D341Med (cell line): ENCODE data around the gene TCEAL7.
"Not testable (repeated sequence)": the region's sequence is repeated elsewhere in the genome, so short reads cannot be mapped to it uniquely, and the experiment has no call there.

ENCODE experiments used
- DNase-seq: peaks from one replicate; pipeline ENCODE4 v3.0.0; 2012; ENCODE audit warnings: low spot score

Gene TCEAL7, protein sequence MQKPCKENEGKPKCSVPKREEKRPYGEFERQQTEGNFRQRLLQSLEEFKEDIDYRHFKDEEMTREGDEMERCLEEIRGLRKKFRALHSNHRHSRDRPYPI

DNA sequence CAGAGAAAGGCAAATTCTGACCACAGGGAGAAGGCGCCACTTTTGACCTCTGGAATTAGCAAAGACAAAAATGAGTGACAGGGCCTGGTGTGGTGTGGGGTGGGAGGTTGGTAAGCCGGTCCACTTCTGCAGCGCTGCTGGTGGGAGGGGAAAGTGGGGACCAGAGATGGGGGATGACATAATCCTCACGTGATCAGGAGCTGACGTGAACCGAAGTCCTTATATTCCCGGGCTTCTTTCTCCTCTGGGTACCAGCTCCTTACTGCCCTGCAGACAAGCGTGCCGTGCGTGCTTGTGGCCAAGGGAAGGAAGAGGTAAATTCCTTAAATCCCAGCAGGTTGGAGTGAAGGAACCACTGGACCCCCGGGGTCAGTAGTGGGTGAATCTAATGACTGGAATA lies at the start of gene TCEAL7:
Gene TCEAL7 (plus strand): TSS at position 249 of the 400 bp plus-strand sequence. CDS start 1,165 bp downstream, outside the sequence.
- no peak for DNase-seq

DNA sequence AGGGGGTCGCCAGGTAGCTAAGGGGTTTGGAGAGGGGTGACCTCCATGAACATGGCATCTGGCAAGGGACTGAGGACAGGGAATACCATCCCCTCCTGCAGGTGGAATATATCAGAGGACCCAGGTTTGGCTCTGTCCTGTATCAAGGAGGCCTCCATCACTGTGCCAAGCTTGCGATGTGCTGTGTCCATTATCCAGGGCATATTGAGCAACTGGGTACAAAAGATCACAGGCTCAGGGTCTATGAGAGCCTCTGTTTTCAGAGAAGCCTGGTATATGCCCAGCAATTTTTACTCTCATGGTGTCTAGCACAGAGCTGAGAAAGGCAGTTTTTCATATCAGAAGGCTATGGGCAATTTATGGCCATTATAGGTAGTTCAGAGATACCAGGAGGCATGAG lies 36.9 kb upstream of the TCEAL7 start:
- DNase-seq: no peak

DNA sequence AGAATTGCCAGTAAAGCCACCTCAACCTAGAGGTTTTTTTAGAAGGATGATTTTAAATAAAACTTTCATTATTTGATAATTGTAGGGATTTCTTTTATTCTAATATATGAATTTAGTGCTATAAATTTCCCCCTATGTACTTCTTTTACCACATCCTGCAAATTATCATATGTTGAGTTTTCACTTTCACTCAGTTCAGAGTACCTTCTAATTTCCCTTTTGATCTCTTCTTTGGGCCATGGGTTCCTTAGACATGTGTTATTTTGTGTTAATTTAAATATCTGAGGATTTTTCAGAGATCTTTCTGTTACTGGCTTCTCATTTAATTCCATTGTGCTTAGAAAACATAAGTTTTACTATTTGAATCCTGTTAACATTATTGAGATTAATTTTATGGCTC lies 25.3 kb upstream of the TCEAL7 start:
- no peak for DNase-seq

DNA sequence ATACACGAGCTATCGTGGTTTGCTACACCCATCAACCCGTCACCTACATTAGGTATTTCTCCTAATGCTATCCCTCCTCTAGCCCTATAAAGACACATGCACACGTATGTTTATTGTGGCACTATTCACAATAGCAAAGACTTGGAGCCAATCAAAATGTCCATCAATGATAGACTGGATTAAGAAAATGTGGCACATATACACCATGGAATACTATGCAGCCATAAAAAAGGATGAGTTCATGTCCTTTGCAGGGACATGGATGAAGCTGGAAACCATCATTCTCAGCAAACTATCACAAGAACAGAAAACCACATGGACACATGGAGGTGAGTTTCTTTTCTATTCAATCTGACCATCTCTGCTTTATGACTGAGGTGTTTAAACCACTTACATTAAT lies 24.4 kb upstream of the TCEAL7 start:
- not testable (repeated sequence) for DNase-seq

DNA sequence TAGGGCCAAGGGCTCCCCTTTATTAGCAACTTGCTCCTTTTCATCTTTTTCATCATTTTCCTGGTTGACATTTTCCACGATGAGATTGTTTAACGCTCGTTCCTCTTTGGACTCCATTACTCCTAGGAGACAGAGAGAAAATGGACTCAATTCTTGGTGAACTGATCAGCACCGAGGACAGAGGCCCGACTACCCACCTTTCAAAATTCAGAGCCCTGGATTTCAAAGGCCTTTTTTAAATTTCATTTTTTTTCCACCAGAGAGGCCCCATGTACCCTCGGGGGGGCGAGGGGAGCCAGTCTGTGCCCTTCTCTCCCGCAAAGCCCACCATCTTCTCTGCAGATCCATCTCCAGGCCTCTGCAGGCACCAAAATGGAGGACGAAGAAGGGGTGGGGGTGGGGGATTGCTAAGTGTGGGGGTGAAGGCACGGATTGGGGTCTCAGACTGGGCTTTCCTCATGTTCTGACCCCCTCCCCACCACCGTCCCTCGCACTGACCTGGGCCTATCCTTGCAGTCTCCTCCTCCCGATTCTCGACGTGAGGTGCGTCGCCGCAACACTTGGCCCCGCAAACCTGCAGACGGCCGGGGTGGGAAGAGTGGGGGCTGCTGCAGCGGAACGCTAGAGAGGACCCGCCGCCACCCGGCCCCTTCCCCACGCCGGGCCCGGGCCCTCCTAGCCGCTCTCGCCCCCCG lies 20.0 kb upstream of the TCEAL7 start:
- no peak for DNase-seq

DNA sequence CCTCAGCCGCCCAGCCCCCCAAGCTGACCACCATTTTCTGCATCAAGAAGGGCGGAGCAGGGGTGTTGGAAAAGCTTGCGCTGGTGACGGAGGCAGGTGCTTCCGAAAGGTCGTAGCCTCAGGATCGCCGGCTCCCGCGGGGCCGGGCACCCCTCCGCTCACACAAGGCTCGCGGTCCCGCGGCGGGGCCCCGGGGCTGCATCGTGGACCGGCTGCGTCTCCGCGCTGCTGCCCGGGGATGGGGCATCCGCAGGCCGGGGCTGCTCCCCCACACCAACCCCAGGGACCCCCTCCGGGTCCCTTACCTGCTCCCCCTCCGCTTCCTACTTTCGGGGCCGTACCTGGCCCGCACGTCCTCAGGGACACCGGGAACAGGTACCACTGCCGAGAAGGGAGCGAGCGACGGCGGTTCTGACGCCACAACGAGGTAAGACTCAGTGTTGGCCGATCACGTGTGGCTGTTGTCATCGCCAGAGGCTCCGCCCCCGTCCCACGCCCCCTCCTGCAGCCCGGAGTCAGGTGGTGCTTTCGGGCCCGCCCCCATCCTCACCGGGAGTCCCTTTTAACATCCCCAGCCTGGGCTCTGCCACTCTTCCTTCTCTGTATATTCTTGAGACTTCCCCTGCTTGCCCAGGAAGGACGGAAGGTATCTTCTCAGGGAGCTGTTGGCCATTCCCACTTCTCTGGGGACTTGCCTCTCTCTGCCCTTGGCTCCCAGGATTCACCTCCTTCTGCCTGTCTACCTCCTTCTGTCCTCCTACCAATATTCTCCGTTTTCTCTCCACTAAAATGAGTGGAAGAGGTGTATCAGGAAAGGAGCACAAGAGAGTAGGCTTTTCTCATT lies 19.3 kb upstream of the TCEAL7 start, which contains the start of gene BEX2:
Gene BEX2 (minus strand): TSS at position 436 of the 844 bp plus-strand sequence. CDS start 1,014 bp downstream, outside the sequence.
- peak; percentile 63 for DNase-seq

DNA sequence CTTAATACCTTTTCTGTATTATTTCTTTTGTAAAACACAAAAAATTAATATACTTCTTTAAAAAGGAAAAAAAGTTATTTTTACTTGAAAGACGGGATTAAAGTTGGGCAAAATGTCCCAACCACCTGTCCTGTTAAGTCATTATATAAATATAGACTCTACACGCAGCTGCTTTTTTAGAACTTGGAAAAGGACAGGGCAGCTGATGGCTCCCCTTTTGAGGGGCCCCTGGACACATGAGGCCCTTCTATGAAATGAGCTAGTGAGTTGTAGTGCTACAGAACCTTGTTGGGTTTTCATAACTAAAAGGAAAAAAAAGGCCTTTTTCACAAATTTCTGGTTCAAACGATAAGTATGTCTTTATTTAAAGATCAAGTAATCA lies 18.6 kb upstream of the TCEAL7 start:
- DNase-seq: no peak

DNA sequence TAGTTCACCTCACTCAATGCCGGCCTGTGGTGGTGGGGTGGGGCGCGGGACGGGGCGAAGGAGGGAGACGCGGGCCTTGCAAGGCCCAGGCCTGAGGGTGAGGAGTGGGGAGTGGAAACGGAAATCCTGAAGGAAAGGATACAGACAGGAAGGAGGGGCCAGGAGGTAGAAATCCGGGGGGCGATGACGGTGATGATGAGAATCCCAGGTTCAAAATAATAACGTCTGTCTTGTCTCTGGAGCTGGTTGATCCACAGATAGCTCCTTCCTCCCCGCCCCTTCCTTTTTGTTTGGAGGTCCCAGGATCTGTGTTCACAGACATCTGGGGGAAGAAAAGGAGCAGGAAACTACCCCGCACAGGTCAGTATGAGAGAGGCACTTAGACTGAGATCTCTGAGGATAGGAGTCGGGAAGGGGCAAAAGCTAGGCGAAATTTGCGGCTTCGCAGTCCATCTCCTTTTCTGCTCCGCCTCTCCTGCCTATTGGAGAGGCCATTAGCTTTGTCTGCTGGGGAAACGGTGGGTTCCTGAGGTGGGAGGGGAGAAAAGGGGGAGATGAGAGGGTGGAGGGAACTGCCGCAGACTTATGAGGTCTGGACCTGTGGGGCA lies 746 bp downstream of the TCEAL7 start:
- DNase-seq: no peak

DNA sequence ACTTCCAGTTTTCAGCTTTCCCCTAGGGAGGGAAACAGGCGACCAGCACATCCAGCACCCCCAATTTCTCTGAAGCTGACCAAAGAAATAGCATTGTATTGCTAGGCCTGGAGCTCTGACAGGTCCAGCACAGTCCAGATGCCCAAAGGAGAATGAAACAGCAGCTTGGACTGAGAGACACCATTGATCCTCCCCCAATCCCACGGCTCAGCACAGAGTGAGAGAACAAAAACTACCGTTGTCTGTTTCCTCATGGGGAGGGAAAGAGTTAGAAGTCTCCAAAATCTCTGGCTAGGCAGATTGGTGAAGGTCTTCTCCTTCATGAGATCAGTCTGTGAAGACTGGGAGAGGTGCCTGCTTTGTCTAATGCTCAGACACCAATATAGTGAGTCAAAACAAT lies 8.6 kb downstream of the TCEAL7 start:
- DNase-seq: no peak

DNA sequence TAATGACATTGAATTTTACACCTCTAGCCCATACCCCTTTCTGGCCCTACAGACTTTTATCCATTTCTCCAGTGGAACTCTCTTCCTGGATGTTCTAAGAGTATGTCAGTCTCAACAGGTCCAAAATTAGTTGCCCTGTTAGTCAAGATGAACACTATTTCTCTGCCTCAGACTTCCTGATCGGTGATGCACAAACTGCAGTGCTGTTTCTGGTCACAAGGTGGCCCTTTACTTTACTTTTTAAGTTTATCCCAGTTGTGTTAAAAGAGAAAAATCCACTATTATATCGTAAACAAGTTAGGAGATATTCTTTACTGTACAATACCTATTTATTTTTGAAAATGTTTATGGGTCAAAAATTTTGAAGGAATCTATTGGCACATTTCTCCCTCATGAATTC lies 13.1 kb downstream of the TCEAL7 start:
- DNase-seq: no peak

DNA sequence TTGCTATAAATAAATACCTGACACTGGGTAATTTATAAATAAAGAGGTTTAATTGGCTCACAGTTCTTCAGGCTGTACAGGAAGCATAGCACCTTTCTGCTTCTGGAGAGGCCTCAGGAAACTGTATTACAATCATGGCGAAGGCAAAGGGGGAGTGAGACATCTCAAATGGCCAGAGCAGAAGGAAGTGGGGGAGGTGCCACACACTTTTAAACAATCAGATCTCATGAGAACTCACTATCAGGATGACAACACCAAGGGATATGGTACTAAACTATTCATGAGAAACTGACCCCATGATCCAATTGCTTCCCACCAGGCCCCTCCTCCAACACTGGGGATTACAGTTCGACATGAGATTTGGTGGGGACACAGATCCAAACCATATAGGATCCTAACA lies 14.6 kb downstream of the TCEAL7 start:
- DNase-seq: no peak

DNA sequence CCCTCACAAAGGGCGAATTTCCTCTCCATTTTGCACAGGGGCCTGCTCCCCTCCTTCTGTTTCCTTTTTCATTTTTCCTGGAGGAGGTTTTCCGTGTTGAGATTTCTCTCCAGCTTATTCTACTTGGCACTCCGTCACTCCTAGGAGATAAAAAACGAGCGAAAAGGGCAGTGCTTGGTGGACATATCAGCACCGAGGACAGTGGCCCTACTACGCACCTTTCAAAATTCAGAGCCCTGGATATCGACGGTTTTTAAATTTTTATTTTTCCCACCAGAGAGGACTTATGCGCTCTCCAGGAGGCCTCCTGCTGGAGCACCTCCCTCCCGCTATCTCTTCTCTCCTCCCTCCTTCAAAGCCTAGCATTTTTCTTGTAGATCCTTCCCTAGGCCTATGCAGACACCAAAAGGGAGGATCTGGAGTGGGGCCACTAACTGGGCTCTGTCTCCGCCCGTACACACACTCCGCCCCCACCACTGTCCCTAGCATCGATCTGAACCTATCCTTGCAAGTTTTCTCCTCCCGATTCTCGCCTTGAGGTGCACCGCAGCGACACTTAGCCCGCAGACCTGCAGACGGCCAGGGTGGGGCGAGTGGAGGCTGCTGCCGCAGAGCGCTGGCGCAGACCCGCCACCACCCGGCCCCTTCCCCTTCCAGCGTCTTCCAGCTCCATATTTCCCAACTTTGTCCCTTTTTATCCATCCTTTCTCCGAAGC lies 17.8 kb downstream of the TCEAL7 start:
- no peak for DNase-seq

DNA sequence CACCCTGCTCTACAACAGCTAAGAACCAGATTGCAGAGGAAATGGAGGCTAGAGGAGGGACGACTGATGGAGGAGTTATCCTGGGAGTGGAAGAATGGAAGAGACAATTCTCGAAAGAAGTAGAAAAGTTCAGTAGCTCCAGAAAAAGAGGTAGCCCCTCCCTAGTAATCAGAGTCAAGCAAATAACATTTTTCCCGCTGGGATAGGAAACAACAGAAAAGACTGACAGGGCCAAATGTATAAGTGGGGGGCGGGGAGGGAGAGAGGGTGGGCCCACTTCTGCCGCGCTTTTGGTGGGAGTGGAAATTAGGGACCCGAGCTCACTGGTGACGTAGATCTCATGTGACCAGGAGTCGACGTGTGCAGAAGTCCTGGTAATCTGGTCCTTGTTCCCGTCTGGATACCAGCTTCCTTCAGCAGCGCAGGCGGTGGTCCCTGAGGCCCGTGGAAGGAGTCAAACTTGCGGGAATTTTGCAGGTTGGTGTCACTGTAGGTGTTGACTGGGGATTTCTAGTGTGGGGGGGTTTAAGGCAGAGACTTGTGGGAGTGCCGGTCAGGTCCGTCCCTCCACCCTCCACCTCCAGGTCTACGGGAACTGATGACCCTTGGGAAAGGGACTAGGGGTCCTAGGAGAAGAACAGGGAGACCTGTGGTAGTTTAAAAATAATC lies 26.2 kb downstream of the TCEAL7 start, which contains the start of gene TCEAL9:
Gene TCEAL9 (plus strand): TSS at position 377 of the 669 bp plus-strand sequence. CDS start 1,179 bp downstream, outside the sequence.
- peak; percentile 61 for DNase-seq

DNA sequence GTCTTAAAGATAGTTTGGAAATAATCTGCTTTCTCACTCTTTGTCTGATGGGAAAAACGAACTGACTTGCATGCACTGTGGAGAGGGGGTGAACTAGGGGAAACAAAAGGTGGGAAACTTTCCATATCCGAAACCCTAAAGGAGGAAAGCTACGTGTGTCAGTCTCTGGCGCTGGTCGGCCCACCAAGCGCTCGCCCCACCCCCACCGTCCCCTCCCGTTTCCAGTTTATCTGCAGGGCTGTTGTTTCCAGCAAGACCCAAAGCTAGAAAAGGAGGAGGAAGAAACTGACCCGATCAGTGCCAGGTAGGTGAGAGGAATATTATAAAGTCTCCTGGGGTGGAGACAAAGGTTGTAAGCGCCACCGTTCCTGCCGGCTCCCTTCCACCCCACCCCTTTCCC lies 26.8 kb downstream of the TCEAL7 start:
- no peak for DNase-seq

DNA sequence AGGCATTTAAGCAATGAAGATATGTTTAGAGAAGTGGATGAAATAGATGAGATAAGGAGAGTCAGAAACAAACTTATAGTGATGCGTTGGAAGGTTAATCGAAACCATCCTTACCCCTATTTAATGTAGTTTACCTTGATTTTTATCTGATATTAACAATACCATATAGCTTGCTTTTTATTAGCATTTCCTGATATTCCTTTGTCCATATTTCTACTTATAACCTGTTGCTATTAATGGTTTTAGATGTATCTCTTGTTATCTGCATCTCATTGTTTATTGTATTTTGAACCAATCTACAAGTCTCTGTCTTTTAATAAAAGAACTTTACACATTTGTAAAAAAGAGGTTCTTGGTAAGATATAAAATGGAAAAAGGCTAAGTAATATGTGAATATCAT lies 27.8 kb downstream of the TCEAL7 start:
- DNase-seq: no peak

DNA sequence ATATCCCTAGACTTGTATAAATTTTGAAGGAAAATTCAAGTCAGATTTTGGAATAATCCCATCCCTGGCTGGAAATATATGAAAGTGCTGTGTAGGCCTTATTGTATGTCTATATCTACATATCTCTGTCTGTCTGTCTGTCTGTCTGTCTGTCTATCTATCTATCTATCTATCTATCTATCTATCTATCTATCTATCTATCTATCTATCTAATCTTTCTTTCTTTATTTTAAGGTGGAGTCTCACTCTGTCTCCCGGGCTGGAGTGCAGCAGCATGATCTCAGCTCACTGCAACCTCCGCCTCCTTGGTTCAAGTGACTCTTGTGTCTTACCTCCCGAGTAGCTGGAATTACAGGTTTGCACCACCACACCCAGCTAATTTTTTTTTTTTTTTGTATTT lies 29.6 kb downstream of the TCEAL7 start:
- DNase-seq: not testable (repeated sequence)

DNA sequence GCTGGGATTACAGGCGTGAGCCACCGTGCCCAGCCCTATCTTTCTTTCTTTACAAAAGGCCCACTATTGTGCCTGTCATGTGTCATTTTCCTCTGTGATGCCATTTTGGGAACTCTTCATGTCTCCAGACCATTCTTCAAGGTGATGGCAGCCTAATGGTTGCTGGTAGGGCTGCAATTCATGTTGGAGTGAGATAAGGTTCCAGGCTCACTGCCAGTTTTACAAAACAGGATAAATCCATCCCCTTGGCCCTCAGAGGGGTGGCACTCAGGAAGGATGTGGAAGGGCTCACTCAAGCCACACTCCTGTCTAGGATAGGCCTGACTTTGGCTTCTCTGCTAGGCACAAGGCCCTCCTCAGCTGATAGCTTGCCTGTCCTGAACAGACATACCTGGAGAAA lies 30.1 kb downstream of the TCEAL7 start:
- no peak for DNase-seq

DNA sequence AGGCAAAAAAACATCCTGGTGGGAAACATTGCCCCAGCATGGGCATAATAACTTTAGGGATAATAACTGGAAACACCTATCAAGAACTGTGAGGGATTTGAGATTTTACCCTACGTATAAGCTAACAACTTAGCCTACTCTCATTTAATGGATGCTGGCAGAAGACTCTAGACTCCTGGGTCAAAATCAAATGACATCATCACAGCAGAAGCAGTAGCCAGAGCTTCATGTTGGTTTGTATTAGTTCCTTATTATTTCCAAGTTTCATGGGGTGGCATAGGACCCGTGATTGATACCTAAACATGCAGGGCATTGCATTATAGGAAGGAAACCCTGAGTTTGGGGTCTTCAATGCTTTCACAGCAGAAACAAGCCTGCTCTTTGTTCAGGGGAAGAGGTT lies 30.9 kb downstream of the TCEAL7 start:
- DNase-seq: no peak

DNA sequence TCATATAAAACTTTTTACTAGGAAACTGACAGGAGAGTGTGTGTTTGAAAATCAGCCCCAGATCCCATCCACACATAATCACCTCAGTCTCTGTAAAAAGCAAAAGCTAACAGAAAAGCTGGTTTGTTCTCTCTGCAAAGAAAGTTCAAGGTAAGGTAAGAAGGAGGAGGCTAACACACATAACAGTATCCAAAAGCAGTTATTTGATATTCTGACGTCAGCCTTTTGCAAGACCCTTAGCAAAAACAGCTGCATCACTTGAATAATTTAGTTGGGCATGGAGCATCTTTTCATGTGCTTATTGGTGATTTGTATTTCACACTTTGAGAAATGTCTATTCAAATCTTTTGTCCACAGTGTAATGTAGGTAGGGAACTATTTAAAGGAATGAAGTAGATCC lies 31.8 kb downstream of the TCEAL7 start:
- DNase-seq: no peak

DNA sequence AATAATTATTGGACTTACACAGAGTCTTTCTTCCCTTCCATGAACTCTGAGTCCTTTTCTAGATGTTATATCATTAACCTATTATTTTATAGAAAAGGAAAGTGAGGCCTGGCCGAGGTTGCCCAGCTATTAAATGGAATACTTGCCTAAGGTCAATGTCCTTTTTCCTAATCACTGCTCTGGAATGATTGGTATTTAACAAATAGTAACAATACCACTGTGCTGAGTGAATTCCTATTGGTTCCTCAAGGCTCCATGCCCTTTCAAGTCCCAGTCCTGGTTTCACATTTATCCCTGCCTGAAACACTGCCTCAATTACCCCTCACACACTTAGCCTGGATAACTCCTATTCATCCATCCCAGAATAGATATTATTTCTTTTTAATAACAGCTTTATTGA lies 32.4 kb downstream of the TCEAL7 start:
- no peak for DNase-seq

DNA sequence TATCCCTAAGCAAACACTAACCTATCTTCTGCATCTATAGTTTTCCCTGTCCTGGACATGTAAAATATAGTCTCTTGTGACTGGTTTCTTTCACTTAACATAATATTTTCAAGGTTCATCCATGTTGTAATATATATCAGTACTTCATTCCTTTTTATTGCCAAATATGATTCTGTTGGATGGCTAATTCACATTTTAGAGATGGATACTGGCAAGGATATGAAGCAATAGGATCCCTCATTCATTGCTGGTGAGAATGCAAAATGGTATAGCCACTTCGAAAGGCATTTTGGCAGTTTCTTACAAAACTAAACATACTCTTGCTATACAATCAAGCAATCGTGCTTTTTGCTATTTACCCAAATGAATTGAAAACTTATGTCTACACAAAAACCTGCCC lies 33.0 kb downstream of the TCEAL7 start:
- no peak for DNase-seq
